HepG2 (cell line): ENCODE measurements around the gene KRCC1. TPM values are rescaled to one million over a fixed set of nuclear protein-coding genes. Genes with fewer than 3 reads are reported as not detected.
"Not testable (repeated sequence)": the region's sequence is repeated elsewhere in the genome, so short reads cannot be mapped to it uniquely, and the experiment has no call there.

Source experiments
- ATAC-seq: fragments of 200-7000 bp; cut with Tn5 transposase; 3 replicates; pipeline ENCODE4 v1.9.1; 2020; ENCODE audit warnings: mild to moderate bottlenecking, moderate library complexity
- BruUV-seq: library from RNA; stranded (reverse); fragments of 400-500 nt; replicated peaks from 2 replicates; lab custom pipeline; 2021; lab: Mats Ljungman, UMichigan
- CTCF ChIA-PET: fragments of 300-600 bp; formaldehyde crosslinking; extraction: SDS; loops from one replicate; lab custom pipeline; 2021; ENCODE audit warnings: low total read pairs, inconsistent platforms, low intra/inter-chr PET ratio; lab: Yijun Ruan, JAX
- POLR2A ChIA-PET: fragments of 350-600 bp; sonication (Branson Sonifier 250); formaldehyde crosslinking; loops from one replicate; lab custom pipeline; 2020; ENCODE audit warnings: antibody characterized with exemption, inconsistent platforms; lab: Yijun Ruan, JAX
- DNase-seq: peaks from one replicate; pipeline ENCODE4 v3.0.0-alpha.2; 2015; ENCODE audit warnings: low spot score
- FAIRE-seq: peaks from 3 replicates; lab custom pipeline; 2011; peaks lifted over from hg19 to GRCh38; lab: Jason Lieb, UNC
- H2AFZ ChIP-seq: one replicate; pipeline ENCODE4 v1.6.1; 2011; ENCODE audit warnings: low read length, inconsistent platforms
- H3K27ac ChIP-seq: fragments of 300-600 bp; 3 replicates; pipeline ENCODE4 v1.8.0; 2011; ENCODE audit warnings: mixed run types, mild to moderate bottlenecking, mixed read lengths, low read length, inconsistent platforms; ENCODE audit not compliant: insufficient read depth; ENCODE audit errors: extremely low read length
- H3K27me3 ChIP-seq, 2 experiments: fragments of 200-600 bp in 1 of 2; 2 replicates in 1 of 2; 3 replicates in 1 of 2; pipeline versions ENCODE4 v1.6.0 to v1.8.0; 2011; ENCODE audit warnings: low read length in 2 of 2, mild to moderate bottlenecking in 2 of 2, moderate library complexity in 2 of 2, inconsistent platforms in 1 of 2; ENCODE audit not compliant: insufficient read depth in 2 of 2, control insufficient read depth in 1 of 2
- H3K36me3 ChIP-seq, 2 experiments: fragments of 200-600 bp in 1 of 2; replicated peaks in 1 of 2; 2 replicates in 1 of 2; 3 replicates in 1 of 2; pipeline versions ENCODE4 v1.5.1 to v1.8.0; 2011; ENCODE audit warnings: low read length in 2 of 2, inconsistent platforms in 1 of 2; ENCODE audit not compliant: insufficient read depth in 2 of 2, control insufficient read depth in 1 of 2
- H3K4me1 ChIP-seq: 2 replicates; pipeline ENCODE4 v1.5.1; 2012; ENCODE audit warnings: low read length, inconsistent platforms; ENCODE audit not compliant: insufficient read depth
- H3K4me2 ChIP-seq: 2 replicates; pipeline ENCODE4 v1.6.0; 2011; ENCODE audit warnings: low read depth, low read length, inconsistent platforms
- H3K4me3 ChIP-seq, 3 experiments: fragments of 200-600 bp in 1 of 3; sonication (generic), shearing (Covaris generic) in 1 of 3; replicated peaks in 1 of 3; 2 replicates each; pipeline ENCODE4 v1.5.1; 2011 to 2016; ENCODE audit warnings: low read length in 3 of 3, inconsistent platforms in 2 of 3, low read depth in 2 of 3, mild to moderate bottlenecking in 2 of 3, control low read depth in 1 of 3, mixed read lengths in 1 of 3; ENCODE audit not compliant: insufficient read depth in 1 of 3
- H3K79me2 ChIP-seq: one replicate; pipeline ENCODE4 v1.6.1; 2011; ENCODE audit warnings: low read length, inconsistent platforms; ENCODE audit not compliant: insufficient read depth
- H3K9ac ChIP-seq: 2 replicates; pipeline ENCODE4 v1.6.0; 2011; ENCODE audit warnings: mild to moderate bottlenecking, low read depth, low read length, inconsistent platforms; ENCODE audit not compliant: insufficient read depth
- H3K9me3 ChIP-seq: 2 replicates; pipeline ENCODE4 v1.5.1; 2012; ENCODE audit warnings: mild to moderate bottlenecking, low read length
- H4K20me1 ChIP-seq: 2 replicates; pipeline ENCODE4 v1.6.0; 2011; ENCODE audit warnings: inconsistent platforms, mild to moderate bottlenecking, low read length, moderate library complexity; ENCODE audit not compliant: insufficient read depth
- PTBP1 ChIP-seq: fragments of 200-400 bp; formaldehyde crosslinking; IDR thresholded peaks from 2 replicates; pipeline ENCODE4 v1.6.1; 2018; ENCODE audit warnings: low read length, low read depth; ENCODE audit not compliant: poor library complexity, severe bottlenecking
- WGBS: methylation state at CpG from one replicate; pipeline ENCODE4 v1.1.6; 2017; ENCODE audit warnings: low lambda C conversion rate; 5-methylcytosine and 5-hydroxymethylcytosine counted together
- in situ Hi-C: cut with HindIII; loops from 2 replicates; pipeline ENCODE4 v1.10.0; 2017; ENCODE audit warnings: low pct_unique_long_range_greater_than_20kb; ENCODE audit not compliant: extremely low pct_ligation_motif_present
- intact Hi-C: fragments of 100-400 bp; cut with micrococcal nuclease; formaldehyde crosslinking; loops from one replicate; pipeline ENCODE4 v1.10.0; 2022; ENCODE audit not compliant: unreplicated experiment
- polyA plus RNA-seq, 8 experiments: library from polyadenylated mRNA; depleted of rRNA in 3 of 8; stranded (reverse) in 7 of 8; unstranded in 1 of 8; fragments of >200 nt; fragmentation: Illumina TruSeq in 4 of 8; extraction: Trizol in 4 of 8; gene quantifications; 2 replicates each; pipeline versions ENCODE4 v1.2.1 to v1.2.3, GENCODE V29; 2011 to 2016; ENCODE audit warnings: low read depth in 4 of 8, missing spikeins in 1 of 8, mixed read lengths in 1 of 8; ENCODE audit not compliant: insufficient read depth in 1 of 8
- total RNA-seq, 5 experiments: library from RNA; depleted of rRNA; stranded (reverse); fragments of >200 nt; fragmentation: Illumina TruSeq; extraction: Trizol; gene quantifications; 2 replicates each; pipeline ENCODE4 v1.2.3, GENCODE V29; 2016; ENCODE audit warnings: low read depth in 1 of 5

KRCC1 gene
- total and polyA plus RNA-seq, 2 of the 13 experiments (the other 11 are each of a cell fraction or from before 2014, with no cell fraction given) = 6.5 to 7.7 TPM

DNA sequence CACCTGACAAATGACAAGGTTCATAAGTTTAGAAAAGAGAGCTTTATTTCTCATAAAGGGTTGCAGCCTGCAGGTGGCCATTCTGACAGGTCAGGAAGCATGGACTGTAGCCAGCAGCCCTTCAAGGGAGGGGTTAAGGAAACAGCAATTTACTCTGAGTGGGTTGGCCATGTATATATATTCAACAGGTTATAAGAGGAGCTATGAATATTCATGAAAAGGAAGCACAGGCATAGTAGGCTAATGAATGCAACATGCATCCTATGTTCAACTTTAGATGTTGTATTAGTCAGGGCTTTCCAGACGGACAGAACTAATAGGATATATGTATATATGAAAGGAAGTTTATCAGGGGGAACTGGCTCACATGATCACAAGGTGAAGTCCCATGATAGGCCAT lies 59.8 kb downstream of the KRCC1 start (continued):
- no peak for TF ChIP-seq PTBP1
- TF ChIP-seq, all 625 proteins: peak for 0

DNA sequence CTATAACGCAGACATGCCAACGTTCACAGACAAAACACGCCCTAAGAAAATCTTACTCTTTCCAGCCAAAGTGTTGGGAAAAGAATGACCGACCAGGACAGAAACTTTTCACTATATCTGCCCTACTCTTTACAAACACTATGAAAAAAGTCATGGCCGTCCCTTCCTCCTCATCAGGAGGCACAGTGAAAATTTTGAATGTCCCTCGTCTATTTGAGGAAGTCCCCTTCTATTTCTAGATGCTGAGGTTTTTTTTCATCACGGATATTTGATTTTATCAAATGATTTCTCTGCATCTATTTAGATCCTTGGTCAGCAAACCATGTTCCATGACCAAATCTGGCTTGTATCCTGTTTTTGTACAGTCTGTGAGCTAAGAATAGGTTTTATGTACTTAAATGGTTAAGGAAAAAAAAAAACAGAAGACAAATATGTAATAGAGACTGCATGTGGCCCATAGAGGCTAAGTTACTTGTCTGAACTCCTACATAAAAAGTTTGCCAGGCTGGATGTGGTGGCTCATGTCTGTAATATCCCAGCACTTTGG lies 61.2 kb downstream of the KRCC1 start:
- H3K4me2 ChIP-seq, H3K4me3 ChIP-seq, H3K36me3 ChIP-seq, H3K27me3 ChIP-seq, ATAC-seq, POLR2A ChIA-PET, intact Hi-C loops, H3K4me1 ChIP-seq, CTCF ChIA-PET, DNase-seq, BruUV-seq, H3K27ac ChIP-seq, H3K9ac ChIP-seq, H3K79me2 ChIP-seq, FAIRE-seq, H4K20me1 ChIP-seq, in situ Hi-C loops, H3K9me3 ChIP-seq, H2AFZ ChIP-seq: not testable (repeated sequence)
- WGBS = 26% methylated on average over 7 of the region's 7 CpGs

DNA sequence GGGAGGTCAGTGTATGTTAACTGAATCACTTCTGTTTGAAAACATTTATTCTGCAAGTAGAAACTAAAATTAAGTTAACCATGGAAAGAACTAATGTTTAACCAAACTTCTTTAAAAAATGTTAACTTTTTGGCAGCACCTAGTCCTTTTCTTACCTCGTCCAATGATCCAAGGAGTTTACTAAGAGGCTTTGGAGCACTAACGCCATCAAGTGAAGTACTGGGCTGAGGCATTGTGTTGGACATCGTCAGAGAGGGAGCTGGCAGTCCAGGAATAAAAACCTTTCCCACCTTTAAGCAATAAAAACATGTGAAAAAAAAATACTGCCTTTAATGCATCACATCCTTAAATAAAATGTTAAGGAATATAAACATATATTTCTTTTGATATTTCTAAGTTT lies 63.0 kb downstream of the KRCC1 start:
- DNase-seq, H4K20me1 ChIP-seq, H2AFZ ChIP-seq, H3K79me2 ChIP-seq, H3K4me3 ChIP-seq, H3K4me2 ChIP-seq, BruUV-seq, H3K9me3 ChIP-seq, H3K27me3 ChIP-seq, in situ Hi-C loops, intact Hi-C loops, H3K4me1 ChIP-seq, FAIRE-seq, H3K27ac ChIP-seq, POLR2A ChIA-PET, CTCF ChIA-PET, H3K36me3 ChIP-seq, ATAC-seq, H3K9ac ChIP-seq: not testable (repeated sequence)
- whole genome bisulfite sequencing = 6% methylated on average over 2 of the region's 3 CpGs

DNA sequence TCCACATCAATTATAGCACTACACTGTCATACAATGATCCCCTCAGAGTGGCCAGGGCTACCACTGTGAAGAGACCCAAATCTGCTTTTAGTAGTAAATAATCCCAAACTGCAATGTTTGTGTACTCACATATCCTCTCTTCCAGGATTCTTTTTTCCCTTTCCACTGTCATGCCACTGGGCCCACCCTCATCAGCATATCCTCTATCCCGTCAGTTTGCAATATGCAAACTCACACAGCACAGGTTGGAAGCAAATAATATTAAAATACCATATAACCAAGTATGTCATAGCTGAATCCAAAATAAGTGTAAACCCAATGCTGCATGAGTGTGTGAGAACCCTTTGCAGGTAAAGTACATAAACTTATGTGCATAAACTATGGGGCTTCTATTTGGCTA lies 68.1 kb downstream of the KRCC1 start:
- intact Hi-C loops, in situ Hi-C loops, ATAC-seq, H3K4me3 ChIP-seq, H3K4me1 ChIP-seq, H3K36me3 ChIP-seq, POLR2A ChIA-PET, H3K9me3 ChIP-seq, H4K20me1 ChIP-seq, FAIRE-seq, BruUV-seq, H3K27me3 ChIP-seq, H3K9ac ChIP-seq, H3K79me2 ChIP-seq, CTCF ChIA-PET, DNase-seq, H2AFZ ChIP-seq, H3K27ac ChIP-seq, H3K4me2 ChIP-seq: not testable (repeated sequence)
- WGBS = no CpG with 5 or more reads among the region's 1 CpG

DNA sequence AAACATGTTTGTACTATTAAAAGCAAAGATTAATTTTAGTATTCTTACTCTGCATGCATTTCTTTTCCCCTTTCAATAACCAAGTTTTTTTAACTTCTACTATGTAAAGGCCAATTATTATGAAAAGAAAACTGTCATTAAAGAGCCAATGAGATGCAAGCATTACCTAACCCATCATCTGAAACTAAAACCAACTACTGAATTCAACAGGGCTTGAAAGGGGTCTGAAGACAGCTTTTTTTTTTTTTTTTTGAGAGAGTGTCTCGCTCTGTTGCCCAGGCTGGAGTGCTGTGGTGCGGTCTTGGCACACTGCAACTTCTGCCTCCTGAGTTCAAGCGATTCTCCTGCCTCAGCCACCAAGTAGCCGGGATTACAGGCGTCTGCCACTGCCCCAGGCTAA lies 69.7 kb downstream of the KRCC1 start:
- BruUV-seq, H3K9me3 ChIP-seq, H2AFZ ChIP-seq, H3K79me2 ChIP-seq, POLR2A ChIA-PET, H3K9ac ChIP-seq, H3K4me1 ChIP-seq, ATAC-seq, DNase-seq, H4K20me1 ChIP-seq, H3K27ac ChIP-seq, FAIRE-seq, H3K27me3 ChIP-seq, H3K36me3 ChIP-seq, CTCF ChIA-PET, intact Hi-C loops, in situ Hi-C loops, H3K4me3 ChIP-seq, H3K4me2 ChIP-seq: not testable (repeated sequence)
- 56% methylated on average over 5 of the region's 5 CpGs for WGBS
